BE2C (cell line): Measurements from ENCODE around the gene VPS51.

Experiments
- DNase-seq: peaks from one replicate; pipeline ENCODE4 v3.0.0-alpha.2; 2020
- H3K27me3 ChIP-seq: fragments of 250-450 bp; sonication (Bioruptor Pico); 2 replicates; pipeline ENCODE4 v1.5.1; 2020; ENCODE audit warnings: mild to moderate bottlenecking
- H3K36me3 ChIP-seq: fragments of 250-450 bp; sonication (Bioruptor Pico); 2 replicates; pipeline ENCODE4 v1.5.1; 2020; ENCODE audit warnings: mild to moderate bottlenecking
- H3K4me1 ChIP-seq: fragments of 250-450 bp; sonication (Bioruptor Pico); 2 replicates; pipeline ENCODE4 v1.5.1; 2020
- H3K4me3 ChIP-seq: 2 replicates; pipeline ENCODE4 v1.5.1; 2011; ENCODE audit warnings: low read depth, low read length
- H3K9me3 ChIP-seq: fragments of 250-450 bp; sonication (Bioruptor Pico); 2 replicates; pipeline ENCODE4 v1.5.1; 2020
- CTCF ChIP-seq: IDR thresholded peaks from 2 replicates; pipeline ENCODE4 v1.5.1; 2012; ENCODE audit warnings: mild to moderate bottlenecking, low read depth, low read length

VPS51 gene

GRCh38 chr11:65060913-65061408, 35.1 kb upstream of the VPS51 start:
- Histone ChIP-seq H3K4me3 (no peak overlapping the region), H3K27me3 (no peaks in the 10 kb centered on the region), H3K4me1 (no peaks in the 10 kb centered on the region), H3K9me3 (no peaks in the 10 kb centered on the region), H3K36me3 (no peaks in the 10 kb centered on the region)
- TF ChIP-seq CTCF, result no peak
- DNase-seq, result no peak

- H3K4me1 ChIP-seq, result no peaks in the 10 kb centered on the region
- TF ChIP-seq CTCF, result no peak
- H3K4me3 ChIP-seq, result no peak overlapping the region
Observed at GRCh38 chr11:65063532-65063931, 32.5 kb upstream of the VPS51 start.

GRCh38 chr11:65064847-65065240, 31.2 kb upstream of the VPS51 start:
- H3K36me3 ChIP-seq, result no peaks in the 10 kb centered on the region
- H3K27me3 ChIP-seq, result no peaks in the 10 kb centered on the region
- H3K4me3 ChIP-seq, result no peak overlapping the region
- TF ChIP-seq CTCF, result no peak
- no peaks in the 10 kb centered on the region for H3K9me3 ChIP-seq
- peak; percentile 25 for DNase-seq
- H3K4me1 ChIP-seq, result no peaks in the 10 kb centered on the region

More at GRCh38 chr11:65063532-65063931, 32.5 kb upstream of the VPS51 start:
- no peaks in the 10 kb centered on the region for H3K27me3 ChIP-seq
- H3K36me3 ChIP-seq, result no peaks in the 10 kb centered on the region
- no peaks in the 10 kb centered on the region for H3K9me3 ChIP-seq
- DNase-seq, result no peak

GRCh38 chr11:65065851-65066250, 30.2 kb upstream of the VPS51 start:
- no peak for DNase-seq
- H3K4me1 ChIP-seq, result no peaks in the 10 kb centered on the region

GRCh38 chr11:65066315-65066714, 29.7 kb upstream of the VPS51 start:
- Histone ChIP-seq H3K9me3 (no peaks in the 10 kb centered on the region), H3K27me3 (no peaks in the 10 kb centered on the region), H3K4me3 (no peak overlapping the region), H3K4me1 (no peaks in the 10 kb centered on the region), H3K36me3 (no peaks in the 10 kb centered on the region)
- no peak for TF ChIP-seq CTCF
- DNase-seq, result no peak

More at GRCh38 chr11:65065851-65066250, 30.2 kb upstream of the VPS51 start:
- no peaks in the 10 kb centered on the region for H3K36me3 ChIP-seq
- H3K27me3 ChIP-seq, result no peaks in the 10 kb centered on the region
- no peak for TF ChIP-seq CTCF
- no peak overlapping the region for H3K4me3 ChIP-seq
- H3K9me3 ChIP-seq, result no peaks in the 10 kb centered on the region

- no peaks in the 10 kb centered on the region for H3K27me3 ChIP-seq
- DNase-seq, result no peak
- no peak for TF ChIP-seq CTCF
- H3K4me1 ChIP-seq, result no peaks in the 10 kb centered on the region
- no peak overlapping the region for H3K4me3 ChIP-seq
- H3K36me3 ChIP-seq, result no peaks in the 10 kb centered on the region
- H3K9me3 ChIP-seq, result no peaks in the 10 kb centered on the region
Observed at GRCh38 chr11:65066805-65067291, 29.2 kb upstream of the VPS51 start.
